HepG2 (cell line): ENCODE data around the gene WIZ. TPM values are rescaled to one million over a fixed set of nuclear protein-coding genes. Genes with fewer than 3 reads are reported as not detected.

ENCODE experiments used
- FOXP4 ChIP-seq: sonication (generic); formaldehyde crosslinking; IDR thresholded peaks from 2 replicates; pipeline ENCODE4 v1.4.0; 2020; ENCODE audit warnings: missing genetic modification reagents
- KLF6 ChIP-seq: IDR thresholded peaks from 2 replicates; pipeline ENCODE4 v1.8.0; 2016; ENCODE audit warnings: missing biosample characterization, missing genetic modification reagents
- NFIB ChIP-seq: sonication (generic); formaldehyde crosslinking; IDR thresholded peaks from 2 replicates; pipeline ENCODE4 v1.9.0; 2021; ENCODE audit warnings: missing genetic modification reagents, mild to moderate bottlenecking, borderline replicate concordance
- PHF21A ChIP-seq: sonication (generic); formaldehyde crosslinking; IDR thresholded peaks from 2 replicates; pipeline ENCODE4 v1.5.0; 2020; ENCODE audit warnings: mild to moderate bottlenecking, missing genetic modification reagents
- PRDM10 ChIP-seq: sonication (generic); formaldehyde crosslinking; IDR thresholded peaks from 2 replicates; pipeline ENCODE4 v1.4.0; 2020; ENCODE audit warnings: low read depth, missing genetic modification reagents
- ZFP37 ChIP-seq: sonication (generic); formaldehyde crosslinking; IDR thresholded peaks from 2 replicates; pipeline ENCODE4 v1.4.0; 2020; ENCODE audit warnings: missing genetic modification reagents, borderline replicate concordance
- ZFYVE20 ChIP-seq: sonication (generic); formaldehyde crosslinking; IDR thresholded peaks from 2 replicates; pipeline ENCODE4 v1.8.0; 2023; ENCODE audit warnings: low read depth, mild to moderate bottlenecking, moderate library complexity, missing genetic modification reagents, borderline replicate concordance
- ZMYM4 ChIP-seq: sonication (generic); formaldehyde crosslinking; IDR thresholded peaks from 2 replicates; pipeline ENCODE4 v1.8.1; 2023; ENCODE audit warnings: mild to moderate bottlenecking, missing genetic modification reagents
- ZNF17 ChIP-seq: sonication (generic); formaldehyde crosslinking; IDR thresholded peaks from 2 replicates; pipeline ENCODE4 v1.5.0; 2020; ENCODE audit warnings: mild to moderate bottlenecking, missing genetic modification reagents
- ZNF574 ChIP-seq: sonication (generic); formaldehyde crosslinking; IDR thresholded peaks from 2 replicates; pipeline ENCODE4 v1.4.0; 2020; ENCODE audit warnings: missing genetic modification reagents
- ZNF878 ChIP-seq: sonication (generic); formaldehyde crosslinking; IDR thresholded peaks from 2 replicates; pipeline ENCODE4 v1.8.1; 2023; ENCODE audit warnings: mild to moderate bottlenecking, missing genetic modification reagents, moderate library complexity
- polyA plus RNA-seq, 8 experiments: library from polyadenylated mRNA; depleted of rRNA in 3 of 8; stranded (reverse) in 7 of 8; unstranded in 1 of 8; fragments of >200 nt; fragmentation: Illumina TruSeq in 4 of 8; extraction: Trizol in 4 of 8; gene quantifications; 2 replicates each; pipeline versions ENCODE4 v1.2.1 to v1.2.3, GENCODE V29; 2011 to 2016; ENCODE audit warnings: low read depth in 4 of 8, missing spikeins in 1 of 8, mixed read lengths in 1 of 8; ENCODE audit not compliant: insufficient read depth in 1 of 8
- total RNA-seq, 5 experiments: library from RNA; depleted of rRNA; stranded (reverse); fragments of >200 nt; fragmentation: Illumina TruSeq; extraction: Trizol; gene quantifications; 2 replicates each; pipeline ENCODE4 v1.2.3, GENCODE V29; 2016; ENCODE audit warnings: low read depth in 1 of 5

Gene WIZ
- total and polyA plus RNA-seq, 2 of the 13 experiments (the other 11 are each of a cell fraction or from before 2014, with no cell fraction given) = 4.7 to 4.8 TPM

- TF ChIP-seq PRDM10 (CRISPR knock-in tag) = no peak
- TF ChIP-seq ZFYVE20 = no peak
- peak; percentile 65 for TF ChIP-seq ZNF574 (CRISPR knock-in tag)
- TF ChIP-seq ZMYM4 = peak; percentile 76
- TF ChIP-seq NFIB (CRISPR knock-in tag) = peak; percentile 81; the same call in 1 of the 2 replicates
- TF ChIP-seq FOXP4 (CRISPR knock-in tag) = peak; percentile 19; the same call in 1 of the 2 replicates
- peak; percentile 59; the same call in 1 of the 2 replicates for TF ChIP-seq PHF21A (CRISPR knock-in tag)
- no peak for TF ChIP-seq ZNF17 (CRISPR knock-in tag)
- TF ChIP-seq ZNF878 (CRISPR knock-in tag) = 0 out of 2 replicates have a peak, but pooled peaks have one; percentile 39
- TF ChIP-seq ZFP37 (CRISPR knock-in tag) = 0 out of 2 replicates have a peak, but pooled peaks have one; percentile 54
- no peak for TF ChIP-seq KLF6
Observed at GRCh38 chr19:15418579-15419412, 31.0 kb downstream of the WIZ start, which contains the start of gene AKAP8L (continued).
